ENCODE data around the gene TMTC4.
"Not testable (repeated sequence)": the region's sequence is repeated elsewhere in the genome, so short reads cannot be mapped to it uniquely, and the experiment has no call there.

TMTC4 gene, protein sequence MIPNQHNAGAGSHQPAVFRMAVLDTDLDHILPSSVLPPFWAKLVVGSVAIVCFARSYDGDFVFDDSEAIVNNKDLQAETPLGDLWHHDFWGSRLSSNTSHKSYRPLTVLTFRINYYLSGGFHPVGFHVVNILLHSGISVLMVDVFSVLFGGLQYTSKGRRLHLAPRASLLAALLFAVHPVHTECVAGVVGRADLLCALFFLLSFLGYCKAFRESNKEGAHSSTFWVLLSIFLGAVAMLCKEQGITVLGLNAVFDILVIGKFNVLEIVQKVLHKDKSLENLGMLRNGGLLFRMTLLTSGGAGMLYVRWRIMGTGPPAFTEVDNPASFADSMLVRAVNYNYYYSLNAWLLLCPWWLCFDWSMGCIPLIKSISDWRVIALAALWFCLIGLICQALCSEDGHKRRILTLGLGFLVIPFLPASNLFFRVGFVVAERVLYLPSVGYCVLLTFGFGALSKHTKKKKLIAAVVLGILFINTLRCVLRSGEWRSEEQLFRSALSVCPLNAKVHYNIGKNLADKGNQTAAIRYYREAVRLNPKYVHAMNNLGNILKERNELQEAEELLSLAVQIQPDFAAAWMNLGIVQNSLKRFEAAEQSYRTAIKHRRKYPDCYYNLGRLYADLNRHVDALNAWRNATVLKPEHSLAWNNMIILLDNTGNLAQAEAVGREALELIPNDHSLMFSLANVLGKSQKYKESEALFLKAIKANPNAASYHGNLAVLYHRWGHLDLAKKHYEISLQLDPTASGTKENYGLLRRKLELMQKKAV

DNA sequence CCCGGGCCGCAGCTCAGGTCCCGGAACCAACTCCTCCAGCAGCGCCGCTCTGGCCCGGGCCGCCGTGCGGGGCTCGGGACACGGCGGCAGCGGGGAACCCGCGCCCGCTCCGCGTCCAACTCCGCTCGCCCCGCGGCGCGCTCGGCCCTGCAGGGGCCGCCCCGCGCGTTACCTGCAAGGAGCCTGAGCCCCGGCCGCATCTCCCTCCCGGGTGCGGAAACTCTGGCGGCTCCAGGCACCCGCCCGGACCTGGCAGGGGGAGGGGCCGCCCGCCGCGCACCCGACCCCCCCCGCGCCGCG, at the start of gene TMTC4:
TSS of gene TMTC4 (minus strand) at position 224 of the 300 bp plus-strand sequence. CDS start 4,433 bp downstream, outside the sequence.
- no peak for DNase-seq

DNA sequence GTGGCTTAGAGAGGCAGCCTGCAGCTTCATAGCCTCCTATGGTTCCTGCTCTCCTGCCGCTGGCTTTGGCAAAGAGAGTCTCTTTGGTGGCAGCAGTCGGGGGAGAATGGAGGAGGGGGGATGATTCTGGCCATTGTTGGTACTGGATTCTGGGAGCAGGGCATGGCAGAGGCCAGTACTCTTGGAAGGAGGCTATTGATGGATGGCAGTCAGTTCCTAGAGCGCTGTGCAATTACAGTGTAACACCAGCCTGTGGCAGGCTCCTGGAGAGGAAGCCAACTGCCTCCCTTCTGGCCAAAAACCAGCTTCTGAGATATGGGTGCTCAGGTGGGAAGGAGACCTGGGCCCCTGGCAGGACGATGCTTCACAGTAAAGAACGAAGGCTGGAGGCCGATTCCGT, 47.9 kb upstream of the TMTC4 start:
- no peak for DNase-seq

DNA sequence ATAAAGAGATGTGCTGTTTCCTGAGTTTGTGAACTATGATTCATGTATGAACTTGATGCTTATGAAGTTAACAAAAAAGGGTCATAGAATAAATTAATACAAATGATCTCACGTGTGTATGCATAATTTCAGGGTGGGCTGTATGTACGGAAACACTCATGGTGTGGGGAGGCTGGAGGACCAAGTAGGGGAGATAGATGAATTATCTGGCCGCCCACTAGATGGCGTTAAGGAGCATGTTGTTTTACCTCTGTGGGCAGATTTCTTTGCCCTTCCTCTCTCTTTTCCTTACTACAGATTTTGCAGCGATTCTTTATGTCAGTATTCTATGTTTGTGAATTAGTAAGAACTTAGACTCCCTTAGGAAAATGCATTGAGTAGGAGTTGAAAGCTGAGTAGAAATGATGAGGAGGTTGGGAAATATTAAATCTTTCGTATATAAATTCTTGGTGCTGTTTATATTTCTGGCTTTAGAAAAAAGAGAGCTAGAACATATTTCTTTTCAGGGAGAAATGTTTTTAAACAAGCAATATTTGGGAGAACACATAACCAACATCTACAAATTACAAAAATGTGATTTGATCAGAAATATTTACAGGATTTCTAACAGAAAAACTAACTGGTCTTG, 47.4 kb upstream of the TMTC4 start:
- peak; percentile 66 for DNase-seq

DNA sequence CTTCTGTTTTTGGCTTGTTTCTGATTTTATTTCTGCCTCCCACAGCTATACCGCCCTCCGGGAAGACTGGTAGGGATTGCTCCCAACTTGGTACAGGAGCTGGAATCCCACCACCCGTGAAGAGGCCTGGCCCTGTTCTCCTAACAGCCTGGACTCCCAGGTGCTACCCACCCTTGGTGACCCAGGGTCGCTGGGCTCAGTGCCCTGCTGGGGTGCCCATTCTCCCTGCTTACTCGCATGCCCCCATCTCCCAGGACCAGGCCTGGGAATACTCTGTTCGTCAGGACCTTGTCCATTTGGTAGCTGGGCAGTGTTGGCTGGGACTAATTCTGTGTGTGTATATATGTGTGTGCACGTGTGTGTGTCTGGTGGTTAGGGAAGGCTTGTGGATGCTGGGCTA, 41.0 kb upstream of the TMTC4 start:
- DNase-seq: no peak

DNA sequence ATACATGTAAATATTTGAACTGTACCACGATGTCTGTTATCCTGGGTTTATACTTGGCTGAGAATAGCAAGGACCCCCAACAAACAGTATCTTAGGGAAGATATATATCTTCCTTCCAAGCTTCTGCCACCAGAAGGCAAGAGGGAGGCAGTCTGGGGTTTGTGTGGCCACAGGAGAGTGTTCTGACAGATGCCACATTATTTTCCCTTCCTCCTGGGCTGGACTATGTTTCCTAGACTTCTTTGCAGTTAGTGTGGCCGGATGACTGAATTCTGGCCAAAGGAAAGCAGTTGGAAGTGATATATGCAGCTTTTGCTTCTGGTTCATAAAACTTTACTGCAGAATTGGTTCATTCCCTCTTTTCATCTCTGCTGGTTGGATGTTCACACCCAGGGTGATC, 39.9 kb upstream of the TMTC4 start:
- DNase-seq: no peak

DNA sequence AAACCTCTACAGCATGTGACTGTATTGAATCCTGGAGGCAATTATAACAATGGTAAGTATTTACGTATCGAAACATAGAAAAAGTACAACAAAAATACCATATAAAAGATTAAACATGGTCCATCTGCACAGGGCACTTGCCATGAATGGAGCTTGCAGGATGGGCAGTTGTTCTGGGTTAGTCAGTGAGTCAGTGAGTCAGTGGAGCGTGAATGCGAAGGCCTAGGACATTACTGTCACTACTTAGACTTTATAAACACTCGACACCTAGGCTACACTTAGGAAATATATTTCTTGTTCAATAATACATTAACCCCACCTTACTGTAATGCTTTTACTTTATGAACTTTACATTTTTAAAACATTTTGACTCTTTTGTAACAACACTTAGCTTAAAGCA, 35.6 kb upstream of the TMTC4 start:
- DNase-seq: no peak

DNA sequence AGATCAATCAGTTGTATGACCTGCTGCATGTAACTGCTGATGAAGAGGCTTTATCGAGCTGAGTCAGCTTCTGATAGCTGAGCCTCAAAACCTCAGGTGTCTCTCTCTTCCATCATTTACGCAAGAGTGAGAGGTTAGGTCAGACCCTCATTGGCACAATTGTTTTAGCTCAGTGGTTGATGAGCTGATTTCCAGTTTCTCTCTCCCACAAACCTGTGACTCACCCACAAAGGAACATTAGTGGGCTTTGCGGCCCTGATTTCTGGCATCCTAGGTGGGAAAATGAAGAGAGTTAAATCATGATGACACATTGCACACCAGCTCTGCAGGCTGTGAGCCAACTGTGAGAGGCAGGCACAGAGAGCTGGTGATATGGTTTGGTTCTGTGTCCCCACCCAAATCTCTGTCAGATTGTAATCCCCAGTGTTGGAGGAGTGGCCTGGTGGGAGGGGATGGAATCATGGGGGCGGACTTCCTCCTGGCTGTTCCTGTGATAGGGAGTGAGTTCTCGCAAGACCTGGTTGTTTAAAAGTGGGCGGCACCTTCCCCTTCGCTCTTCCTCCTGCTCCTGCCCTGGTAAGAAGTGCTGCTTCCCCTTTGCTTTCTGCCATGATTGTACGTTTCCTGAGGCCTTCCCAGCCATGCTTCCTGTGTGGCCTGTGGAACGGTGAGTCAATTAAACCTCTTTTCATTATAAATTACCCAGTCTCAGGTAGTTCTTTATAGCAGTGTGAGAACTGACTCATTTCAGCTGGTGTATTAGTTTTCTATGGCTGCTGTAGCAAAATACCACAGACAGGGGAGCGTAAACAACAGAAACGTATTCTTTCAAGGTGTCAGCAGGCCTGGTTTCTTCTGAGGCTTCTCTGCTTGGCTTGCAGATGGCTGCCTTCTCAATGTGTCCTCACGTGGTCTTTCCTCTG, 33.5 kb upstream of the TMTC4 start:
- no peak for DNase-seq

DNA sequence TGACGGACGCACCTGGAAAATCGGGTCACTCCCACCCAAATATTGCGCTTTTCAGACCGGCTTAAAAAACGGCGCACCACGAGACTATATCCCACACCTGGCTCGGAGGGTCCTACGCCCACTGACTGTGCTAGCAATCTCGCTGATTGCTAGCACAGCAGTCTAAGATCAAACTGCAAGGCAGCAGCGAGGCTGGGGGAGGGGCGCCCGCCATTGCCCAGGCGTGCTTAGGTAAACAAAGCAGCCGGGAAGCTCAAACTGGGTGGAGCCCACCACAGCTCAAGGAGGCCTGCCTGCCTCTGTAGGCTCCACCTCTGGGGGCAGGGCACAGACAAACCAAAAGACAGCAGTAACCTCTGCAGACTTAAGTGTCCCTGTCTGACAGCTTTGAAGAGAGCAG, 23.7 kb upstream of the TMTC4 start:
- DNase-seq: not testable (repeated sequence)

DNA sequence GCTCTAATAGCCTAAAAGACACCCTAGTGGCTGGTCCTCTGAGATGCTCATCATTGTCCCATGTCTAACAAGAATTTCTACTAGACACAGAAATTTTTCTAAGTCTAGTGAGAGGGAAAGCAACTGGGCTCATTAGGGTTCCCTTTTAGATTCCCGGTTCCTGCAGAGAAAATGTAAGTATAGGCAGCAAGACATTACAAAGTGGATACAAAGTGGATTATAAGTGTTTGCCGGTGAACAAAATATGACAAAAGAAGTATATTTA, 20.8 kb upstream of the TMTC4 start:
- DNase-seq: no peak

DNA sequence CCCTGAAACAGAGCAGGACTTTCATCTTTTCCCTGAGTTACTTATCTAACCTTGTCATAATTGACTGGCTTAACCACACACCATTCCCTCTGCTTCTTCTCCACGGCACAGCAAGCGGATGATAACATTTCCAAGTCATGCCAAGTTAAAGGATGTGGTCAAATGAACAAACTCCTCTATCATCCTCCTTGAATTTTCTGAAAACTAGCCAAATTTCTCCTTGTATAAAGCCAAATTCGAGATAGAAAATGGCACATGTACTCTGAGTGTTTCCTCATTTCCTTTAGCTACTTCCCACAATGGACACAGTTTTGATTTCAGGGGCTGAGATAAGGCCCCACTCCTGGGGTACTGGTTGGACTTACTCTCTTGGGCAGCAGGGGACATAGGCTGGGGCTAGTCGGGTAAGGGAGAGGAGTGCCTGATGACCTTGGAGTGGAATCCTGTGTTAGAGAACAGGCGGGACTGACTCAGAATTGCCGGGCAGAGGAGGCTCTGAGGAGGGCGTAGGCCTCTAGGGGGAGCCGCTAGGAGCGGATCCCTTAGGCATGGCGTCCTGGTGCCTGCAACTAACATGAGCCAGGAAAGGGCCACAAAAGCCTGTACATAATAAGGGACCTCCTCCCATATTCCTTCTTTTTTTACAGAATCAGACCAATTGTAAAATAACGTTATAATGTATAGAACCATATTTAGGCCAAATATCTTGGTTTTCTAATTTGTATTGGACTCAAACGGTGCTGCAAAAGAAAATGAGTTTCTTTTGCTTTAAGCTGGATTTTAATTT, 20.3 kb upstream of the TMTC4 start:
- DNase-seq: no peak

DNA sequence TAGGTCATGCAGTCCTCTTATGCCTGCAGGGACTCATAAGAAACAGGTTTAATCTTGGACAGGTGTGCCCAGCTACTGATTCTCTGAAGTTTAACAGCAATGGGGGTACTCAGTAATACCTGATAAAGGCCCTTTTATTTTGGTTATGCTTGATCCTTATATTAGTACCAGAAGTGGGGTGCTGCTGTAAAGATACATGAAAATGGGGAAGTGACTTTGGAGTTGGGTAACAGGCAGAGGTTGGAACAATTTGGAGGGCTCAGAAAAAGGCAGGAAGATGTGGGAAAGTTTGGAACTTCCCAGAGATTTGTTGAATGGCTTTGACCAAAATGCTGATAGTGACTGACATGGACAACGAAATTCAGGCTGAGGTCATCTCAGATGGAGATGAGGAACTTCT, 14.6 kb upstream of the TMTC4 start:
- no peak for DNase-seq

DNA sequence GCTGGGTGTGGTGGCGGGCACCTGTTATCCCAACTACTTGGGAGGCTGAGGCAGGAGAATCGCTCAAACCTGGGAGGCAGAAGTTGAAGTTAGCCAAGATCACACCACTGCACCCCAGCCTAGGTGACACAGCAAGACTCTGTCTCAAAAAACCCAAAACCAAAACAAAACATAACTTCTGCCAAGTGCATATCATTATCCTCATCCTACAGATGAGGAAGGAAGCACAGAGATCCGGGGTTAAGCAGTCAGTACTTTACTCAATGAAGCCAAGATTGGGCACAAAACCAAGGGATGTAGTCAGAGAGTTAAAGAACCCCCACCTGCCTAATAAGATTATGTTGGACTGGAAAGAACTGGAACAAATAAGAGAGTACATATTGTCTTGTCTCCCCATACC, 5.5 kb upstream of the TMTC4 start:
- no peak for DNase-seq

DNA sequence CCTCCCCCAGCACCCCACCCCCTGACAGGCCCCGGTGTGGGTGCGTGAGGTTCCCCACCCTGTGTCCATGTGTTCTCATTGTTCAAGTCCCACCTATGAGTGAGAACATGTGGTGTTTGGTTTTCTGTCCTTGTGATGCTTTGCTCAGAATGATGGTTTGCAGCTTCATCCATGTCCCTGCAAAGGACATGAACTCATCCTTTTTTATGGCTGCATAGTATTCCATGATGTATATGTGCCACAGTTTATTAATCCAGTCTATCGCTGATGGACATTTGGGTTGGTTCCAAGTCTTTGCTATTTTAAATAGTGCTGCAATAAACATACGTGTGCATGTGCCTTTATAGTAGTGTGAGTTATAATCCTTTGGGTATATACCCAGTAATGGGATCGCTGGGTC, 2.5 kb upstream of the TMTC4 start:
- DNase-seq: not testable (repeated sequence)

DNA sequence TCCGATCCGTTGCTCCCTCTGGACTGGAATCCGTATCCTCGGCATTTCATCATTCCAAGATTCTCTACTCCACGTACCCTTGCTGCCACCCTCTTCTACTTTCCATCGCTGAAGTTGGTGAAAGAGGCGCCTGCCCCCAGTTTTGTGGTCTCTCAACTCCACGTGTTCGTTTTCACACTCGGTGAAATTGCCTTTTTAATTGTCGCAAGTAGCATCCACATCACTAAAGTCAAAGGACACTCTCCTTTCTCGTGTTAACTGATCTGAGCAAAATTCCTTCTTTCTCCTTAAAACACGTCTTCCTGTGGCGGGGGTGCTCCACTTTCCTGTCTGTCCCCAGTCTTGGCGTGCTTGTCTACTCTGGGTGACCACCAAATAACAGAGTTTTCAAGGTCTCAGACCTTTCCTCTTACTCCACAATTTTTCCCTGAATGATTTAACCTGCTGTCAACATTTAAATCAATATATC, 1.1 kb upstream of the TMTC4 start:
- no peak for DNase-seq

DNA sequence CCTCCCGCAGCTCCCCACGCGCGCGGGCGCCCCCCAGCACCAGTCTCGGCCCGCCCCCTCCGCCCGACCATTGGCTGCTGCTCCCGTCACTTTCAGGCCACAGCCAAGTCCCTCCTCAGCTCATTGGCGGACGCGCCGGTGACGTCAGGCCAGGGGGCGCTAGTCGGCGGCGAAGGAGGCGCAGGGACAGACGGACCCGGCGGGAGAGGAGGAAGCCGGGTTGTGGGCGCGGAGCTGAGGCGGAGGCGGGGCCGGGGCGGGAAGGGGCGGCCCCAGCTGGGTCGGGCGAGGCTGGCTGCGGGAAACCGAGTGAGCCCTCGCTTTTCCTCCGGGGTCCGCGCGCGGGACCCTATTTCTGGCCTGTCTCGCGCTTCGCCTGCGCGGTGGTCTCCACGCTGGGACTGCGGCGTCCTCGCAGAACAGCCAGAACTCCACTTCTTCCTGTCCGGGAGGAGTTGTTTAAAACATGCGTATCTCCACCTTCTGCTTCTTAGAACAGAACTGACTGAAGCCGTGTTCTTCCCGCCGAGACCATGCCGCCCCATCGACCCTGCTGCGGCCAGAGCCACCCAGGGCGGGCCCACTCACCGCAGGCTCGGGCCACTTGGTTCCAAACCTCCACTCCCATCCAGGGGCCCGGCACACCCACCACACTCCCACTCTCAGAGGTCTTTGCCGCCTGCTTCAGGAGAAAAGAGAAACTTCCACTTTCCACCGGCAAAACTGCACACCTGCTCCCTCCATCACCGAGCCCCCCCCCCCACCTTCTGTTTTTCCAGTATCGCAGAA, 471 bp upstream of the TMTC4 start:
- DNase-seq: peak; percentile 90

DNA sequence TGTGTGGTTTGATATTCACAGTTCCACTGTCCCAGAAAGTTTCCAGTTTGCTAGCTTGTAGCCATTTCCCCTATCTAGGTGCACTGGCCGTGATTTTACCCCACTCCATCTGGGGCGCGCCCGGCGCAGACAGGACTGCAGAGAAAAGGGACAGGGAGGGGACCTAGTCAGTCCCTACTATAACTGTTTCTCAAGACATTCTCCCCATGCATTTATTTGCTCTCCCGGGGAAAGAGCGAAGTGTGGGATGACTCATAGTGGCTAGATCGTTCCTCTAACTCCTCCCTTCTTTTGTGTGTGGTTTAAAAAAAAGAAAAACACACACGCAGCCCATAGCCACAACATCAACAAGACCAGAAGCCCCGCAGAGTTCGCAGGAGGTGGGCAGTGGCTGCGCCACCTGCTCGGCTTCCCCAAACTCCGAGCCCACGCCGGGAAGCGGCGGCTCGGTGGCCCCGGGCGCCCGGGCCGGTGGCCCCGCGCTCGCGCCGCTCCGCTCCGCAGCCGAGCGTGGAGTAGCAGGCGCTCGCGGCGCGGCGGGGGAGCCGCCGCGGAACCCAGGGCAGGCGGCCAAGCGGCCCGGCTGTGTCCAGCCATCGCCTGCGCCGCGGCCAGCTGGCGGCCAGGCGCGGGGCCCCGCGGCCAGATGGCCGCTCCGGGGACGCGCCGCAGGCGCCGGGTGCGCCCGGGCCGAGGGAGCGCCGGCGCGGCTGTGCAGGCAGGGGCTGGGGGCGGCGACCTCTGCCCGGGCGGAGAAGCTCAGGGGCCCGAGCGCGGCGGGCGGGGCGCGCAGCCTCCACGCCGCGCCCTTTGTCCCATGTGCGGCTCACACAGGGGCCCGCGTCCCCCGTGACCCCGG, 653 bp downstream of the TMTC4 start:
- DNase-seq: peak; percentile 29

DNA sequence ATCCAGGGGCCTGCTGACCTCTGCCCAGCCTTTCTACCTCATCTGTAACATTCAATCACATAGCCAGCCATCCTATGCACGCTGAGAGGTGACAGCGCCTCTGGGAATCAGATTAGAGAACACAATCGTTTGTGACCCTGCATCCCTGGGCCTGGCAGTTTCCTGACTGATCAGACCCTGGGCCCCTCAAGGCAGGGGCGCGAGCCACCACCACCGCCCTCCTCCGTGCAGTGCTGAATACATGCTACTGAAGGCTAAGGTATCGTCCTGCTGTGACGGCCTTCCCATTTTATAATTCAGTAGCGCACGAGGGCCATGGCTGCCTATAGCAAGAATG, 1.3 kb downstream of the TMTC4 start:
- no peak for DNase-seq

DNA sequence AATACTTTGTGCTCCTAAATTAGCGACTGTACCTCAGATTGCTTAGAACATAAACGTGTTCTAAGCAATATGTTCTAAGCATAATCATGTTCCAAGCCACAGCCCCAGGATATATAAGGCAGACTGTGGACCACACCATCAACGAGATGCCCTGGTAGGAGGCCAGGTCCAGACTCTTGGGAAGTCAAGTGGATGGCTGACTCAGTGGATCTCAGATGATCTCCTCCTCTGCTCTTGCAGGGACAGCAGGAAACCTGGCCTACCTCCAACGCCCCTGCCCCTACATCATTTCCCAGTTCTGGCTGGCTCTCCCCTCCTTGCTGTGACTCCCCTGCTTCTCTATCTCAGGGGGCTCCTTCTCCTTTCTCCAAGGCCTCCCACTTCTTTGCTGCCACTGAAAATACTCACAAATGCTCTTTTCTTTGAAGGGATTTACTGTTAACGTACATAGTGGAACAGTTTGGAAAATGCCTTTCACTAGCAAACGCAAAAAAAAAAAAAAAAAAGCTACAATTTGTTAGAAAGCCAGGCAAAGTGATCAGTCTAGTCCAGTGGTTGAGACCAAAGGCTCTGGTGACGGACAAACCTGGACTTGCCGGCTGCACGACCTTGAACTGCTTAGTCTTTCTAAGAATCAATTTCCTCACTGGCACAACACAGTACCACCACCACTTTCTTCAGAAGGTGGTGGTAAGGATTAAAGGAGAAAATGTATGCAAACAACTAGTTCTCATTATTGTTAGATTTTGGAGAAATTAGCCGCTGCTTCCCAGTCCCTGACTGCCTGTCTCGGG, 3.0 kb downstream of the TMTC4 start:
- DNase-seq: no peak

DNA sequence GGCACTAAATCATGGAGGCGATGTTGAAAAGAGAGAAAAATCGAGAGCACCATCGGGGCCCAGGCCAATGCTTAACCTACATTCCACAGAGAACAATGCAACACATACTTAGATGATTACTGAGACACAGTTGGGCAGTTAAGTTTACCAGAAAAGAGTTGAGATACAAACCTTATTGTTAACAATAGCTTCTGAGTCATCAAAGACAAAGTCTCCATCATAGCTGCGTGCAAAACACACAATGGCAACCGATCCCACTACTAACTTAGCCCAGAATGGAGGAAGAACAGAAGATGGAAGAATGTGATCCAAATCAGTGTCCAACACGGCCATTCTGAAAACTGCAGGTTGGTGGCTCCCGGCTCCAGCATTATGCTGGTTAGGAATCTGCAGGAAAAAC, 6.2 kb downstream of the TMTC4 start:
- no peak for DNase-seq

DNA sequence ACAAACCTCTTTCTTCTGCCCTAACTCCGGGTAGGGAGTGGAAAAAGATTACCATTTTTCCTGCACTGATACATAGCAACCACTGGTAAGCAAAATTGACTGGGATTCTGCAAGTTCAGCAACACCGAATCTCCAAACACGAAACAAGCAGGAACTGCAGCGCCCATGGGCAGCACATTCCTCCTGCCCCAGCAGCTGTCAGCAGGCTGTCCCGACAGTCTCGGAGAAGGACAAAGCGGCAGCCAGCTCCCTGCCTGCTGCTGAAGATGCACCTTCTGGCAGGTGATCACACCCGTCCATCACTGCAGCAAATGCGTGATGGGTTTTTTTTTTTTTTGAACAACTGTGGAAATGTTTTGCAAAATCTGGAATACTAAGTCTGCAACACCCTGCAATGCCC, 6.7 kb downstream of the TMTC4 start:
- DNase-seq: no peak
